ENCODE data around the gene SLC44A4.

The SLC44A4 gene

DNA sequence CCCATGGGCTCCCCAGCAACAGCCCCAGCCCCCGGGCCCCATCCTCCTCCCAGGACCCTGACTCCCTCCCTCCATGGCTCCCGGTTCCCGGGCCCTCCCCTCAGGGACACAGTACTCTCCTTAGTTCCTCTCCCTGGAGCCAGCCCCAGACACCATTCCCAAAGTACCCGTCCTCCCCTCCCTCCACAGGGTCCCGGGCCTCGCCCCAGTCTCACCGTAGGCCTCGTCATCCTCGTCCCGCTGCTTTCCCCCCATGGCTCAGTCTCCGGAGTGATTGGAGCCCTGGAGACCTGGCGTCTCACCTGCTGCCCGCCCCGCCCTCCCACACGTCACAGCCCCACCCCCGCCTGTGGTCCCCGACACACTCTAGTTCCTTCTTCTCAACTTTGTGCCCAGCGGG lies at the start of gene SLC44A4:
Gene SLC44A4, minus strand, starts transcription at position 272 of the 400 bp plus-strand sequence. Its CDS starts 17 bp downstream, at position 255.
- no peak within 1 kb of the TSS for H3K4me3 ChIP-seq (ENCODE audit: low read length)
- TF ChIP-seq, protein P1, sequence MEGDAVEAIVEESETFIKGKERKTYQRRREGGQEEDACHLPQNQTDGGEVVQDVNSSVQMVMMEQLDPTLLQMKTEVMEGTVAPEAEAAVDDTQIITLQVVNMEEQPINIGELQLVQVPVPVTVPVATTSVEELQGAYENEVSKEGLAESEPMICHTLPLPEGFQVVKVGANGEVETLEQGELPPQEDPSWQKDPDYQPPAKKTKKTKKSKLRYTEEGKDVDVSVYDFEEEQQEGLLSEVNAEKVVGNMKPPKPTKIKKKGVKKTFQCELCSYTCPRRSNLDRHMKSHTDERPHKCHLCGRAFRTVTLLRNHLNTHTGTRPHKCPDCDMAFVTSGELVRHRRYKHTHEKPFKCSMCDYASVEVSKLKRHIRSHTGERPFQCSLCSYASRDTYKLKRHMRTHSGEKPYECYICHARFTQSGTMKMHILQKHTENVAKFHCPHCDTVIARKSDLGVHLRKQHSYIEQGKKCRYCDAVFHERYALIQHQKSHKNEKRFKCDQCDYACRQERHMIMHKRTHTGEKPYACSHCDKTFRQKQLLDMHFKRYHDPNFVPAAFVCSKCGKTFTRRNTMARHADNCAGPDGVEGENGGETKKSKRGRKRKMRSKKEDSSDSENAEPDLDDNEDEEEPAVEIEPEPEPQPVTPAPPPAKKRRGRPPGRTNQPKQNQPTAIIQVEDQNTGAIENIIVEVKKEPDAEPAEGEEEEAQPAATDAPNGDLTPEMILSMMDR (conservative IDR thresholded peaks at IDR 0.05; ENCODE audit: low read depth, low read length) = no peak
- no peak for DNase-seq (ENCODE audit: low read depth)

DNA sequence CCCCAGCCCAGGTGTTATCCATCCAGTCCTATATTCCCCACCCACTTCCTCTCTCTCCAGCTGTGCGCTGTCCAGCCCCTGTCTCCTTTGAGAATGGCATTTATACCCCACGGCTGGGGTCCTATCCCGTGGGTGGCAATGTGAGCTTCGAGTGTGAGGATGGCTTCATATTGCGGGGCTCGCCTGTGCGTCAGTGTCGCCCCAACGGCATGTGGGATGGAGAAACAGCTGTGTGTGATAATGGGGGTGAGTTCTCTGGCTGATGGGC lies 49.8 kb upstream of the SLC44A4 start:
- DNase-seq (ENCODE audit: low read depth) = no peak
- H3K4me3 ChIP-seq (ENCODE audit: low read length) = no peak overlapping the region
- TF ChIP-seq, protein P1 (conservative IDR thresholded peaks at IDR 0.05; ENCODE audit: low read depth, low read length) = no peak

DNA sequence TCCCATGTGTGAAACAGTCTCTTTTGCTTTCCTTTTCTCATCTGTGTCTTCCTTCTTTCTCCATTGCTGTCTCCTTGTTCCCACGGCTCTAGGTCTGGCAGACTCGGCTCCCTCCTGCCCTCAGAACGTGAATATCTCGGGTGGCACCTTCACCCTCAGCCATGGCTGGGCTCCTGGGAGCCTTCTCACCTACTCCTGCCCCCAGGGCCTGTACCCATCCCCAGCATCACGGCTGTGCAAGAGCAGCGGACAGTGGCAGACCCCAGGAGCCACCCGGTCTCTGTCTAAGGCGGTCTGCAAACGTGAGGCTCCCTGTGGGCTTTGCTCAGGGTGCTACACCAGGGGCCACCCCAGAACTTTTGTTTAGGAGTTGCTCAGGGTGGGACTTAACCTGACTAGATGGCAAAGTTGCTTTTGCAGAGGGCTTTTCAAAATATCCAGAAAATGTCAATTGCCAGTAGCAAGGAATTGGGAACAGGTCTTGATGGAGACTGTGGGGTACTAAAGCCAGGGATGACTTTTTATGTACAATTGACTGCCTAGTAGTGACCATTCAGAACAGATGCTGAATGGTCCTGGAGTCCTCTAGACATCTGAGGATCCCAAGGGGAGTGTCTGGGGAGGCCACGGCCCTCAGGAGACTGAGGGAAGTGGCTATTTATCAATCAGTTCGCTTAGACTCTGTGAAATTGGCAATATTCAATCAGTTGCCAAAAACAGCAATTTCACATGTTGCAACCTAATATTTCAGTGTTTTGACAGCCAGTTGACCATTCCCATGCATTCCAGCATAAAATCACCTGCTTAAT lies 49.3 kb upstream of the SLC44A4 start:
- TF ChIP-seq, protein P1 (conservative IDR thresholded peaks at IDR 0.05; ENCODE audit: low read depth, low read length) = no peak
- no peak for DNase-seq (ENCODE audit: low read depth)
- no peak overlapping the region for H3K4me3 ChIP-seq (ENCODE audit: low read length)

DNA sequence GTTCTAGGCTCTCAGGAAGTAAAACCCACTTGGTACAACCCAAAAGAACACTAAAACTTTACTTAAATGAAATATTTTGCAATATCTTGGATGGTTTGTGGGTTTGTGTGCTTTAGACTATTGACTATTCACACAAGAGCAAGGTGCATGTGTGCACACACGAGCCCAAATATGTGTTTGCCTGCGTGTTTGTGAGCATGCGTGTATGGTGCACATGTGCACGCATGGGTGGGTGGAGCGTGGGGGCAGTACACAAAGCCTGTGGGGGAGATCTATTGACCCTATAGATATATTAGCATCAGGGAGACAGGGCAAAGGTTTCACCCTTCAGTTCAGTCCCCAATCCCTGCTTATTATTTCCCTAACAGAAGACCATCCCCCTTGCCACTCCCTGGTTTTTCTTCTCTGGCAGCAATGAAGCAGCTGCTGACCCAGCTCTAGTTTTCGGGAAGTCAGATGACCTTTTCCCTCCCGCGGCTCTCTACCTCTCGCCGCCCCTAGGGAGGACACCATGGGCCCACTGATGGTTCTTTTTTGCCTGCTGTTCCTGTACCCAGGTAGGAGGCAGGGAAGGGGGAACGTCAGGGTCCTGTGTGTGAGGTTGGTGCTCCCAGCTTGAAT lies 48.6 kb upstream of the SLC44A4 start, which contains the start of gene C2:
Gene C2, plus strand, starts transcription at position 476 of the 621 bp plus-strand sequence. Its CDS starts 36 bp downstream, at position 512.
- no peak for DNase-seq (ENCODE audit: low read depth)
- TF ChIP-seq, protein P1 (conservative IDR thresholded peaks at IDR 0.05; ENCODE audit: low read depth, low read length) = no peak
- no peak within 1 kb of the TSS for H3K4me3 ChIP-seq (ENCODE audit: low read length)

DNA sequence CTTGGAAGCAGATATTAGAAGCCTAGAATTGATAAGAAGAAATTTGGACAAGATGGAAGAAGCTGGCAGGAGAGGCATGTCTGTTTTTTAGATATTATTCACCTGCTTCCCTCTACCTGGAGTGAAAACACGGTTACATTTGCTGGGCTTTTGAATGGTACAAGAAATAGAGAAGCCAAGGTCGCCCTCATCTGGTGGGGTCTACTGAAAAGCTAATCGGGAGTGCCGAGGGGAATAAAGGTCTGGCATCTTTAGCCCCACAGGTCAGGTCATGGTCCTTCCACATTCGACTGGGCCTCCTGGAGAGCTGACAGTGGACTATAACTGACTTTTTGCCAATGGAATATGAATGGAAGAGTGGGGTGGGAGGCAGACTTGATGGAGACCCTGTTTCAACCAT lies 44.1 kb upstream of the SLC44A4 start:
- DNase-seq (ENCODE audit: low read depth) = no peak
- H3K4me3 ChIP-seq (ENCODE audit: low read length) = no peak overlapping the region
- TF ChIP-seq, protein P1 (conservative IDR thresholded peaks at IDR 0.05; ENCODE audit: low read depth, low read length) = peak; percentile 24

DNA sequence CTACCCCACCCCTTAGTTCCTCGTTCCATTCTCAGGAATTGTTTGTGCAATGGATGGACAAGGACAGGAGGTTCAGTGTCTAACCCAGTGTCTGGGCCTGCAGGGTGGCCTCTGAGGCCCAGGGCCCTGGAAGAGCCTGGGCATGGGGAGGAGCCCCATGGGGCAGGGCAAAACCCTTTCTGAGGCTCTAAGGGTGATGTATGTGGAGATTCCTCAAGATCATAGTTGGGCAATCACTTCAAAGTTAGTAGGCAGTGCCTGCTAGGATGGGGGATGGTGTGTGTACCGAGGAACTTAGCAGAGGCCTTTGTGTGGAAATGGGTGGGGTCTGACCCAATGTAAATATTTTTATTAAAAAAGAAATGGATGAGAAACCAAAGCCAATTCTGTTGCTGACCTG lies 42.0 kb upstream of the SLC44A4 start:
- TF ChIP-seq, protein P1 (conservative IDR thresholded peaks at IDR 0.05; ENCODE audit: low read depth, low read length) = no peak
- no peak for DNase-seq (ENCODE audit: low read depth)
- H3K4me3 ChIP-seq (ENCODE audit: low read length) = no peak overlapping the region

Data from retinal pigment epithelial cell (primary cell).